Epithelial cell of esophagus (primary cell): Measurements from ENCODE around the gene ARMH4.
A peak's percentile ranks its signal among the peaks of the same experiment; 100 is the strongest.

Experiments used
- DNase-seq: peaks from one replicate; pipeline ENCODE4 v3.0.0; 2010; ENCODE audit warnings: low read depth
- H3K4me3 ChIP-seq: 2 replicates; pipeline ENCODE4 v1.5.1; 2011; ENCODE audit warnings: mild to moderate bottlenecking, low read length, control low read depth
- TF ChIP-seq, protein P1 (sequence below): IDR thresholded peaks from 2 replicates; pipeline ENCODE4 v1.5.1; 2011; ENCODE audit warnings: low read depth, mild to moderate bottlenecking, low read length, control low read depth, inconsistent platforms; ENCODE audit not compliant: insufficient read depth; ENCODE audit errors: missing control alignments

The ARMH4 gene

DNA sequence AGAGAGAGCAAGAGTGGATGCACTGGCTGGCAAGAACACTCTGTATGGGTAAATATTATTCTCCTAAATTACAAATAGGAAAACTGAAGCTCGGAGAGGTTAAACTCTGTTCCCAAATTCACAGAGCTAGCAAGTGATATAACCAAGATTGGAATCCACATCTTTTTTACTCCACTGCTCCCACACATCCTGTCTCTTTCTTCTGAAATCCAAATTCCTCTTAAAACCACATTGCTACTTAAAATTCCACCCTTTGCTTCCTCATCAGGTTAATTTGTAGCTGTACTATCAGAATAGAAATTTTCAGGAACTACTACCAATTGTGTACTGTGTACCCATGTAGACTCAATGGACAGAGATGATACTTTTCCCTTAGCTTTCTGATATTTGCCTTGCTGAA is 74.4 kb downstream of the ARMH4 start:
- DNase-seq: no peak
- no peak overlapping the region for H3K4me3 ChIP-seq
- TF ChIP-seq, protein P1, sequence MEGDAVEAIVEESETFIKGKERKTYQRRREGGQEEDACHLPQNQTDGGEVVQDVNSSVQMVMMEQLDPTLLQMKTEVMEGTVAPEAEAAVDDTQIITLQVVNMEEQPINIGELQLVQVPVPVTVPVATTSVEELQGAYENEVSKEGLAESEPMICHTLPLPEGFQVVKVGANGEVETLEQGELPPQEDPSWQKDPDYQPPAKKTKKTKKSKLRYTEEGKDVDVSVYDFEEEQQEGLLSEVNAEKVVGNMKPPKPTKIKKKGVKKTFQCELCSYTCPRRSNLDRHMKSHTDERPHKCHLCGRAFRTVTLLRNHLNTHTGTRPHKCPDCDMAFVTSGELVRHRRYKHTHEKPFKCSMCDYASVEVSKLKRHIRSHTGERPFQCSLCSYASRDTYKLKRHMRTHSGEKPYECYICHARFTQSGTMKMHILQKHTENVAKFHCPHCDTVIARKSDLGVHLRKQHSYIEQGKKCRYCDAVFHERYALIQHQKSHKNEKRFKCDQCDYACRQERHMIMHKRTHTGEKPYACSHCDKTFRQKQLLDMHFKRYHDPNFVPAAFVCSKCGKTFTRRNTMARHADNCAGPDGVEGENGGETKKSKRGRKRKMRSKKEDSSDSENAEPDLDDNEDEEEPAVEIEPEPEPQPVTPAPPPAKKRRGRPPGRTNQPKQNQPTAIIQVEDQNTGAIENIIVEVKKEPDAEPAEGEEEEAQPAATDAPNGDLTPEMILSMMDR: no peak

DNA sequence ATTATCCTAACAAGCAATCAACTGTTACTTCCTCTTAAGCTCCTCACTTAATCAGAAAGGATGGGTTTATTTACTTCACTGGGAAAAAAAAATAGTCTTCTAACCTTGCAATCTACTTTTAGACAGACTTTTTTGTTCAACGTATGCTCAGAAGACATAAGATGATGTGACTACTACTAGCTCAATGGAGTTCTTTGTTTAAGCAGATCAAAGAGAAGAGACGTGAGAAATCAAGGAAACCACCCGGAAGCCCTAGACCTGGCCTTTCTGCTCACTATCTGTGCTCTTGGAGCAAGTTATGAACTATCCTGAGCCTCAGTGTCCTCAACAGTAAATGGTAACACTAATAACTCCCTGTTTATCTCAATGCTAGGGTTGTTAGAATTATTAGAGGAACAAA is 78.5 kb downstream of the ARMH4 start:
- no peak for DNase-seq
- no peak overlapping the region for H3K4me3 ChIP-seq
- TF ChIP-seq, protein P1: no peak

DNA sequence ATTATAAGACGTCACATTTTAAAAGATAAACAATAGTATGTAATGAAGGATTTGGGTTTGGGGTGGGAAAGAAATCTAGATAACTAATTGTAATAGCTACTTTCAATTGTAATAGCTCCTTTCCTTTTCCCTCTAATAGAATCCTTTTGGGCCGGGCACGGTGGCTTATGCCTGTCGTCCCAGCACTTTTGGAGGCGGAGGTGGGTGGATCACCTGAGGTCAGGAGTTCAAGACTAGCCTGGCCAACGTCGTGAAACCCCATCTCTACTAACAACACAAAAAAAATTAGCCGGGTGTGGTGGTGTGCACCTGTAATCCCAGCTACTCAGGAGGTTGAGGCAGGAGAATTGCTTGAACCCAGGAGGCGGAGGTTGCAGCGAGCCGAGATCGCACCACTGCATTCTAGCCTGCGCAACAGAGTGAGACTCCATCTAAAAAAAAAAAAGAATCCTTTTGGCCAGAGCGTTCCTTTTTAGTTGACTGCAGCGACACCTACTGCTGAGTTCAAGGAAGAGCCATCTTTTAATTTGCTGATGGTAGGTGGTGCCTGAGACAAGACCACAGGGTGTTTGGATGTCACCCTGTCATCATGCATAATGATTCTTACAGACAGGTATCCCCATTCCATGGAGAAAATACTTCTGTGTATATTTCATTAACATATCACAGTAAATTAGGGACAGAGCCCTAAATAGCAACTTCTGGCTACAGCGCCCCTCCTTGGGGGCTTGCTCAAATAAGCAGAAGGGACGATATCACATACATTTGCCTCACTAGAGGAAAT is 79.5 kb downstream of the ARMH4 start:
- H3K4me3 ChIP-seq: no peak overlapping the region
- peak; percentile 77 for DNase-seq
- TF ChIP-seq, protein P1: peak; percentile 76

DNA sequence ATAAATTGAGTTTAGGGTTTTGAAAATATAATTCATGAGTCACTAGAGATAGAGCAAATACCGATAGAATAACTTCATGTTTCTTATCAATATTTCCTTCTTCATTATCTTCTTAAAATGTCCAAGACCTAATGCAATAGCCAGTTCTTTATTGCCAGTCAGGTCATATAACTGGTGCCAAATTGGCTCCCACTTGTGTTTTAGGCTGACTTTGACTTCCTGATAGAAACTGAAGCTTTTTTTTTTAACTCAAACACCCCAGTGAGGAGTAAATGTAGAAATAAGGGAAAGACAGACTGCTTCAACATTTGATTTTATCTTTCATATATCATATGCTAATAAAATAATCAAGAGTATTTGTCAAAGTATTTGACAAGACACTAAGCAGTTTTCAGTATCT is 80.7 kb downstream of the ARMH4 start:
- DNase-seq: no peak
- TF ChIP-seq, protein P1: no peak
- H3K4me3 ChIP-seq: no peak overlapping the region

DNA sequence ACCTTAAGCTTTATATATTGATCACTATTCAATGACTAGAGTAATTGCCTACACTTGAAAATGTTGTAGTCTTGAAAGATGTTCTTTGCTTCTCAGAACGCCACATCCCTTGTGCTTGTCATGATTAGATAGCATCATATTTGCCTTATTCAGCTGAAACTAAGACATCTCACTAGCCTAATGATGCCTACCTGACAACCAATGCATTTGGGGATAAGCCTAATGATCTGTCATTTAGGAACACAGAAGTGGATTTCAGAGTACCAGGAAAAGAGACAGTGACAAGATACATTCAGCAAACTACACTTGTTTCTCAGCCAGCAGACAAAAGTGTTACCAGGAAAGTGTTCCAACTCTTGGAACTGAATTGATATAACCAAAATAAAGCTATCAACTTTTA is 83.7 kb downstream of the ARMH4 start:
- TF ChIP-seq, protein P1: no peak
- DNase-seq: no peak
- H3K4me3 ChIP-seq: no peak overlapping the region

GRCh38 chr14:58066115-58066514 is 85.9 kb downstream of the ARMH4 start:
- TF ChIP-seq, protein P1: peak; percentile 33
- DNase-seq: peak; percentile 92
- no peak overlapping the region for H3K4me3 ChIP-seq

GRCh38 chr14:58061581-58061980 is 90.4 kb downstream of the ARMH4 start:
- no peak overlapping the region for H3K4me3 ChIP-seq
- TF ChIP-seq, protein P1: no peak
- DNase-seq: no peak
